Pancreas (tissue), 10 donors: ENCODE data around the gene MAP2. TPM values are rescaled to one million over a fixed set of nuclear protein-coding genes. Genes with fewer than 3 reads are reported as not detected.

Experiments used
- ATAC-seq, 4 donors: fragments of 200-7000 bp; cut with Tn5 transposase; one replicate each; pipeline versions ENCODE4 v1.8.0 to v1.9.1; 2020; ENCODE audit warnings: mild to moderate bottlenecking in 4 of 4, moderate library complexity in 4 of 4
- DNase-seq, 6 donors: peaks; one replicate each; pipeline ENCODE4 v3.0.0-alpha.2; 2020
- FAIRE-seq: peaks from 2 replicates; lab custom pipeline; 2012; peaks lifted over from hg19 to GRCh38; lab: Jason Lieb, UNC
- H3K27ac ChIP-seq, 4 donors: fragments of 200-600 bp; sonication (generic); 1 replicate in 3 of 4; 2 replicates in 1 of 4; pipeline versions ENCODE4 v1.5.0 to v1.8.0; 2020
- H3K27me3 ChIP-seq, 4 donors: fragments of 200-600 bp; one replicate each; pipeline ENCODE4 v1.8.0; 2021
- H3K36me3 ChIP-seq, 3 donors: fragments of 200-600 bp; sonication (generic) in 1 of 3; one replicate each; pipeline versions ENCODE4 v1.5.0 to v1.8.0; 2020 to 2021
- H3K4me1 ChIP-seq, 3 donors: fragments of 200-600 bp; one replicate each; pipeline ENCODE4 v1.8.0; 2021
- H3K4me3 ChIP-seq, 4 donors: fragments of 200-600 bp; sonication (generic) in 2 of 4; one replicate each; pipeline versions ENCODE4 v1.5.0 to v1.8.0; 2020 to 2021
- H3K9me3 ChIP-seq, 4 donors: fragments of 200-600 bp; one replicate each; pipeline ENCODE4 v1.8.0; 2021
- WGBS, 2 donors: extraction: QIAGEN DNeasy Blood & Tissue Kit; methylation state at CpG; one replicate each; pipeline ENCODE4 v1.1.7; 2013; 5-methylcytosine and 5-hydroxymethylcytosine counted together
- intact Hi-C, 3 donors: fragments of 100-400 bp; cut with DNase I; formaldehyde crosslinking; loops; one replicate each; pipeline versions ENCODE4 v1.11.1 to v1.14.2; 2022
- polyA plus RNA-seq, 2 donors: library from polyadenylated mRNA; stranded (reverse); fragments of 200-250 nt; gene quantifications; one replicate each; pipeline ENCODE4 v1.2.3, GENCODE V29; 2013
- total RNA-seq, 6 donors: library from RNA; stranded (reverse); fragmentation: NEBNext Ultra II Directional in 4 of 6; extraction: Animal tissue kit (Norgen Biotek cat#: 25700) in 4 of 6; gene quantifications; one replicate each; pipeline versions ENCODE4 v1.2.1 to v1.2.4, GENCODE V29; 2021 to 2023
- TF ChIP-seq, protein P1 (sequence below), 4 donors: fragments of 200-600 bp; sonication (generic) in 3 of 4; IDR thresholded peaks; one replicate each; pipeline versions ENCODE4 v1.5.0 to v1.8.0; 2021; ENCODE audit warnings: antibody characterized with exemption in 4 of 4
- donor health status: healthy with polysubstance abuse.
- donor health status: DM: no; HTN: no; CAD: no; lungs with moderate emphysema.
- donor health status: DM: no; HTN: no; CAD: no.
- donor health status: control.
- donor health status: control.
- donor health status: Bipolar disorder and iron deficiency.
- donor health status: DM: yes; HTN: yes; CAD: no.
- donor health status: DM: no; HTN: no; CAD: no.
- donor health status: DM: no; HTN: no; CAD: no.
- donor health status: DM: yes; HTN: yes; CAD: no.

Gene MAP2
- total and polyA plus RNA-seq, 8 donors: 6.9 to 23.9 (median 11.2) TPM

DNA sequence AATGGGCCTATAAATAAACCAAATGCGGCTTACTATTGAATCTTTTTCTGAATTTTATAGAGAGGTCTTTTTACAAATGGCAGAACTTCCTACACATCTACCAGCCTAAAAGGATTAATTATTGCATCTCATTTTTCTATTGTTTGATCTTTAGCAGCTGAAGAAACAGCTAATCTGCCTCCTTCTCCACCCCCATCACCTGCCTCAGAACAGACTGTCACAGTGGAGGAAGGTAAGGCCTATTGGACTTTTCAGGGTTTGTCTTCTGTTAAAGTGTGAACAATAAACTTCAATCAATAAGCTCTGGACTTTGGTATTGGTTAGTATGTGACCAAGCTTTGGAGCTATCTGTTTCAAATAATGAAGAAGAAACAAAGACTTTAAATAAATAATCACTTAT, 256.7 kb downstream of the MAP2 start:
- Histone ChIP-seq H3K4me1 (no peaks in the 10 kb centered on the region), H3K4me3 (no peak overlapping the region), H3K27ac (no peak overlapping the region), H3K36me3 (no peaks in the 10 kb centered on the region), H3K9me3 (no peaks in the 10 kb centered on the region), H3K27me3 (no peaks in the 10 kb centered on the region)
- TF ChIP-seq, protein P1, sequence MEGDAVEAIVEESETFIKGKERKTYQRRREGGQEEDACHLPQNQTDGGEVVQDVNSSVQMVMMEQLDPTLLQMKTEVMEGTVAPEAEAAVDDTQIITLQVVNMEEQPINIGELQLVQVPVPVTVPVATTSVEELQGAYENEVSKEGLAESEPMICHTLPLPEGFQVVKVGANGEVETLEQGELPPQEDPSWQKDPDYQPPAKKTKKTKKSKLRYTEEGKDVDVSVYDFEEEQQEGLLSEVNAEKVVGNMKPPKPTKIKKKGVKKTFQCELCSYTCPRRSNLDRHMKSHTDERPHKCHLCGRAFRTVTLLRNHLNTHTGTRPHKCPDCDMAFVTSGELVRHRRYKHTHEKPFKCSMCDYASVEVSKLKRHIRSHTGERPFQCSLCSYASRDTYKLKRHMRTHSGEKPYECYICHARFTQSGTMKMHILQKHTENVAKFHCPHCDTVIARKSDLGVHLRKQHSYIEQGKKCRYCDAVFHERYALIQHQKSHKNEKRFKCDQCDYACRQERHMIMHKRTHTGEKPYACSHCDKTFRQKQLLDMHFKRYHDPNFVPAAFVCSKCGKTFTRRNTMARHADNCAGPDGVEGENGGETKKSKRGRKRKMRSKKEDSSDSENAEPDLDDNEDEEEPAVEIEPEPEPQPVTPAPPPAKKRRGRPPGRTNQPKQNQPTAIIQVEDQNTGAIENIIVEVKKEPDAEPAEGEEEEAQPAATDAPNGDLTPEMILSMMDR (IDR thresholded peaks at IDR 0.05): no peak
- no peak for ATAC-seq
- 94 to 95% methylated on average over 1 of the region's 1 CpG for WGBS, 2 donors
- DNase-seq: no peak
- intact Hi-C loops: no loop called here
- FAIRE-seq: no peak

DNA sequence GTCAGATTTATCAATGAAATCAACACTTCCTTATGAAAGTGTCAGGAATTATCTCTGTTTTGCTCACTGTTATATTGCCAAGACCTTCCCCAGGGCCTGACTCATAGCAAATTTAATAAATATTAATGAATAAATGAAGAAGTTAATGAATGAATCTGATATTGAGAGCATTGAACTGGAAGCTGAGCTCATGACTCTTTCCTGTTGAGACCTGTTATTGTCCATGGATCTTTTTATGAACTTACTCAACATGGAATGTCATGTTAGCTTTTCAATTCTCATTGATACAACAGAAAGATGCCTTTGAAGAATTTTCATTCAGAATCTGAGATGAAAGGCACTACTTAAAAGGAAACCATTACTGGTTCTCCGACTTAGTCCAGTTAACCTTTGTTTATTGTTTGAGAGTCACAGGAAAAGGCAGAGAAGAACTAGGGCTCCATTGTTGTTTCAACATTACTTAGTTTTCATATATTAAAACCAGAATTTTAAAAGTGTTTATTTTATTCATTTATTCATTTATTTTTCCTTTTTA, 257.4 kb downstream of the MAP2 start:
- ATAC-seq: no peak
- TF ChIP-seq, protein P1 (IDR thresholded peaks at IDR 0.05): no peak
- H3K36me3 ChIP-seq: no peaks in the 10 kb centered on the region
- no peaks in the 10 kb centered on the region for H3K4me1 ChIP-seq
- no peak overlapping the region for H3K27ac ChIP-seq
- H3K4me3 ChIP-seq: no peak overlapping the region
- no peak for DNase-seq
- 77 to 80% methylated on average over 1 of the region's 1 CpG for WGBS, 2 donors
- intact Hi-C loops: no loop called here
- FAIRE-seq: no peak
- H3K9me3 ChIP-seq: no peaks in the 10 kb centered on the region
- no peaks in the 10 kb centered on the region for H3K27me3 ChIP-seq

DNA sequence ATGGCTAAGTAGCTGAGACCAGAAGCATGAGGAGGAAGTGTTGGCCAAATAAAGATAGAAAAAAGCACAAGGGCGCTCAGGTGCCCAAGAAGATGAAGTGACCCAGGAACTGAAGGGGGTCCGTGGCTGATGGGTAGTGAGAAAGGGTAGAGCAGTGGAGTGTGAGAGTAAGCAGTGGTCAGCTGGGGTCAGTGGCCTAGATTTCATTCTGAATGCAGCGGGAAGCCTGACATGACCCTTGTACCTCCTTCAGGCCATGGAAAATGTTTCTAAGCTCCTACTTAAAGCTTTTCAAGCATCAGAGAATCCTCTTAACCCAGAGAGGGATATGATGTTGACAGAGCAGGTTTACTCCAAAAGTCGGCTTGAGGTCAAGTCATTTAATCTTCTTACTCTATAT, 258.8 kb downstream of the MAP2 start:
- 88 to 93% methylated on average over 4 of the region's 4 CpGs for WGBS, 2 donors
- ATAC-seq (no peak), DNase-seq (no peak)

DNA sequence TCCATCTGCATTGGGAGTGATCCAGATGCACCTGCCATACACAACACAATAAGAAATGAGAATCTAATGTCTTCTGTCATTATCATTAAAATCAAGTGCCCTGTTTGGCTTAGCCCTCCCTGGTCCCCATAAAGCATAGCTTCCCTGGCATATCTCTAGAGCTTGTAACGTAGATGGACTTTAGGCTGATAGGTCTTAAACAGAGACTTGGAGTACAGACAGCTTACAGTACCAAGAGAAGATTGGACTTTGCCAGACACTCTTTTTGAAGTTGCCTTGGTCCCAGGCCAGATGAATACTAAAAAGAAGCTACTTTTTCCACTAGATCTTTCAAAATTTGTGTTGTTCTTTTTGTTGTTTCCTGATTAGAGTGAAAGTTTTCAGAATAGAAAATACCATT, 261.5 kb downstream of the MAP2 start:
- TF ChIP-seq, protein P1 (IDR thresholded peaks at IDR 0.05): no peak
- no peak overlapping the region for H3K4me3 ChIP-seq
- no peak for FAIRE-seq

More for the DNA sequence above, 258.8 kb downstream of the MAP2 start:
- Histone ChIP-seq H3K9me3 (no peaks in the 10 kb centered on the region), H3K4me1 (no peaks in the 10 kb centered on the region), H3K27me3 (no peaks in the 10 kb centered on the region), H3K36me3 (no peaks in the 10 kb centered on the region), H3K4me3 (no peak overlapping the region), H3K27ac (no peak overlapping the region)
- TF ChIP-seq, protein P1 (IDR thresholded peaks at IDR 0.05): no peak
- intact Hi-C loops: no loop called here
- FAIRE-seq: no peak

DNA sequence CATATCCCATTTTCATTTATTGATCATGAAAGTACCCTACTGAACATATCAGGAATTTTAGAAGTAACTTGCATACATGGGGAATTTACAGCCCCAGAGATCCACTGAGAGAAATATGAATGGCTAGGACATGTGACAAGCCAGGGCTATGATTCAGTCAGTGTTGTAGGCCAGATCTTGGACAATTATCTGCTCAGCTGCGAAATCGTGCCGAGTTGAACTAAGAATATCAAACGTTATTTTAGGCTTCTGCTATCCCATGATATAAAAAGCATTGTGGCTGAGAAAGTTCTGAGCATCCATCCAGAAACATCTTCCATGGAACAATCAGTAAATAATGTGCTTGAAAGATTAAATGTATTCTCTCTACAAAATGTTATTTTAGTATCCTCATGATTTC, 262.1 kb downstream of the MAP2 start:
- no peaks in the 10 kb centered on the region for H3K9me3 ChIP-seq
- H3K4me3 ChIP-seq: no peak overlapping the region
- no peaks in the 10 kb centered on the region for H3K4me1 ChIP-seq
- TF ChIP-seq, protein P1 (IDR thresholded peaks at IDR 0.05): no peak
- no peak overlapping the region for H3K27ac ChIP-seq
- FAIRE-seq: no peak
- intact Hi-C loops: no loop called here
- no peak for ATAC-seq
- WGBS, 2 donors: 68 to 80% methylated on average over 4 of the region's 4 CpGs
- H3K36me3 ChIP-seq: no peaks in the 10 kb centered on the region
- H3K27me3 ChIP-seq: no peaks in the 10 kb centered on the region
- DNase-seq: no peak

More for the DNA sequence above, 261.5 kb downstream of the MAP2 start:
- WGBS, 2 donors: 59 to 64% methylated on average over 1 of the region's 1 CpG
- Histone ChIP-seq H3K9me3 (no peaks in the 10 kb centered on the region), H3K27me3 (no peaks in the 10 kb centered on the region), H3K27ac (no peak overlapping the region), H3K4me1 (no peaks in the 10 kb centered on the region), H3K36me3 (no peaks in the 10 kb centered on the region)
- DNase-seq: no peak
- no peak for ATAC-seq
- intact Hi-C loops: no loop called here
